MM.1S (cell line): ENCODE results near the gene AIRE.

Experiments used
- DNase-seq: peaks from one replicate; pipeline ENCODE4 v3.0.0-alpha.2; 2015
- H2AFZ ChIP-seq: fragments of 300-600 bp; sonication (generic); 2 replicates; pipeline ENCODE4 v1.6.0; 2016; ENCODE audit warnings: antibody characterized with exemption, low read length
- H3F3A ChIP-seq: fragments of 300-600 bp; sonication (generic); 2 replicates; pipeline ENCODE4 v1.6.1; 2016; ENCODE audit warnings: mild to moderate bottlenecking, antibody characterized with exemption, low read length, moderate library complexity, mixed read lengths; ENCODE audit not compliant: insufficient read depth
- H3K27ac ChIP-seq: fragments of 300-600 bp; sonication (generic); 2 replicates; pipeline ENCODE4 v1.5.1; 2016; ENCODE audit warnings: mild to moderate bottlenecking, low read length
- H3K27me3 ChIP-seq: fragments of 300-600 bp; sonication (generic); replicated peaks from 2 replicates; pipeline ENCODE4 v1.6.0; 2016; ENCODE audit warnings: low read length; ENCODE audit not compliant: insufficient read depth
- H3K36me3 ChIP-seq: fragments of 300-600 bp; sonication (generic); replicated peaks from 2 replicates; pipeline ENCODE4 v1.6.1; 2016; ENCODE audit warnings: mild to moderate bottlenecking, low read length, mixed read lengths; ENCODE audit not compliant: insufficient read depth
- H3K4me1 ChIP-seq: fragments of 300-600 bp; sonication (generic); 2 replicates; pipeline ENCODE4 v1.6.1; 2016; ENCODE audit warnings: low read length, mixed read lengths
- H3K4me2 ChIP-seq: fragments of 300-600 bp; sonication (generic); 2 replicates; pipeline ENCODE4 v1.6.0; 2016; ENCODE audit warnings: low read depth, low read length
- H3K4me3 ChIP-seq: fragments of 300-600 bp; sonication (generic); 2 replicates; pipeline ENCODE4 v1.5.1; 2016; ENCODE audit warnings: low read length, mixed read lengths
- H3K79me2 ChIP-seq: fragments of 300-600 bp; sonication (generic); 2 replicates; pipeline ENCODE4 v1.6.1; 2016; ENCODE audit warnings: mixed run types, low read length, mixed read lengths
- H3K9ac ChIP-seq: fragments of 300-600 bp; sonication (generic); 2 replicates; pipeline ENCODE4 v1.6.1; 2016; ENCODE audit warnings: low read length, mixed read lengths
- H3K9me2 ChIP-seq: fragments of 300-600 bp; sonication (generic); replicated peaks from 2 replicates; pipeline ENCODE4 v1.6.1; 2016; ENCODE audit warnings: mild to moderate bottlenecking, low read length, mixed read lengths; ENCODE audit not compliant: insufficient read depth
- H3K9me3 ChIP-seq: fragments of 300-600 bp; sonication (generic); replicated peaks from 2 replicates; pipeline ENCODE4 v1.6.1; 2016; ENCODE audit warnings: mild to moderate bottlenecking, low read length, mixed read lengths; ENCODE audit not compliant: insufficient read depth
- H4K20me1 ChIP-seq: fragments of 300-600 bp; sonication (generic); 2 replicates; pipeline ENCODE4 v1.6.1; 2016; ENCODE audit warnings: mild to moderate bottlenecking, low read length, moderate library complexity, mixed read lengths; ENCODE audit not compliant: insufficient read depth
- EZH2 ChIP-seq: fragments of 300-600 bp; sonication (generic); optimal IDR thresholded peaks from 2 replicates; pipeline ENCODE3; 2017; ENCODE audit warnings: low read depth, mild to moderate bottlenecking, antibody characterized with exemption, low read length, mixed read lengths
- EZH2phosphoT487 ChIP-seq: fragments of 300-600 bp; sonication (generic); IDR thresholded peaks from 2 replicates; pipeline ENCODE4 v1.6.1; 2018; ENCODE audit warnings: antibody characterized with exemption, low read length
- TF ChIP-seq, protein P1 (sequence below): fragments of 300-600 bp; sonication (generic); IDR thresholded peaks from 2 replicates; pipeline ENCODE4 v1.5.1; 2016; ENCODE audit warnings: antibody characterized with exemption, low read length, mixed read lengths

The AIRE gene

GRCh38 chr21:44335266-44336059 is 49.8 kb downstream of the AIRE start:
- peaks cover 9% of the 10 kb centered on the region for H3K4me1 ChIP-seq
- H3K9ac ChIP-seq: no peak overlapping the region
- H4K20me1 ChIP-seq: no peaks in the 10 kb centered on the region
- H3K4me2 ChIP-seq: no peak overlapping the region
- H3K4me3 ChIP-seq: no peak overlapping the region
- peaks cover 21% of the 10 kb centered on the region for H3F3A ChIP-seq
- H2AFZ ChIP-seq: no peak overlapping the region
- no peak overlapping the region for H3K27ac ChIP-seq
- no peaks in the 10 kb centered on the region for H3K79me2 ChIP-seq
- TF ChIP-seq EZH2: no peak
- no peak for TF ChIP-seq EZH2phosphoT487
- TF ChIP-seq, protein P1, sequence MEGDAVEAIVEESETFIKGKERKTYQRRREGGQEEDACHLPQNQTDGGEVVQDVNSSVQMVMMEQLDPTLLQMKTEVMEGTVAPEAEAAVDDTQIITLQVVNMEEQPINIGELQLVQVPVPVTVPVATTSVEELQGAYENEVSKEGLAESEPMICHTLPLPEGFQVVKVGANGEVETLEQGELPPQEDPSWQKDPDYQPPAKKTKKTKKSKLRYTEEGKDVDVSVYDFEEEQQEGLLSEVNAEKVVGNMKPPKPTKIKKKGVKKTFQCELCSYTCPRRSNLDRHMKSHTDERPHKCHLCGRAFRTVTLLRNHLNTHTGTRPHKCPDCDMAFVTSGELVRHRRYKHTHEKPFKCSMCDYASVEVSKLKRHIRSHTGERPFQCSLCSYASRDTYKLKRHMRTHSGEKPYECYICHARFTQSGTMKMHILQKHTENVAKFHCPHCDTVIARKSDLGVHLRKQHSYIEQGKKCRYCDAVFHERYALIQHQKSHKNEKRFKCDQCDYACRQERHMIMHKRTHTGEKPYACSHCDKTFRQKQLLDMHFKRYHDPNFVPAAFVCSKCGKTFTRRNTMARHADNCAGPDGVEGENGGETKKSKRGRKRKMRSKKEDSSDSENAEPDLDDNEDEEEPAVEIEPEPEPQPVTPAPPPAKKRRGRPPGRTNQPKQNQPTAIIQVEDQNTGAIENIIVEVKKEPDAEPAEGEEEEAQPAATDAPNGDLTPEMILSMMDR: no peak
- no peaks in the 10 kb centered on the region for H3K9me3 ChIP-seq
- no peaks in the 10 kb centered on the region for H3K9me2 ChIP-seq
- H3K27me3 ChIP-seq: peaks cover under 1% of the 10 kb centered on the region; the same call in 1 of the 2 replicates
- no peak for DNase-seq
- H3K36me3 ChIP-seq: no peaks in the 10 kb centered on the region

DNA sequence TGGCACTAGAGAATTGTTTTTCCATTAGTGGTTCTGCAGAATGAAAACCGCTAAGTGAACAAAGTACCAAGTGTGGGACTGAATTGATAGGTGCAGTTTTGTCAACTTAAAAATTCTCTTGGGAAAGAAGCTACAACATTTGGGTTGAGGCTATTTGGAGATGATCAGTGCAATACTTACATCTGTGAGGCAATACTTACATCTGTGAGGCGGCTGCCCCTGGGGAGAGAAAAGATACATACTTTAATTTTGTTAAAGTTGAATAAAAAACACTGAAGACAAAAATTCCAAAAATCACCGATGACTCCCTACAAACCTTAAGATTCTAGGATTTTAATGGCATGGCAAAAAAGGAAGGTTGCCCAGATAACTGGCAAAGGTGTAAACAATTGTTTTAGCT is 51.8 kb downstream of the AIRE start:
- H3K36me3 ChIP-seq: no peaks in the 10 kb centered on the region
- no peak for TF ChIP-seq EZH2phosphoT487
- TF ChIP-seq, protein P1: no peak
- no peak for TF ChIP-seq EZH2
- H3K9me3 ChIP-seq: no peaks in the 10 kb centered on the region
- peaks cover 15% of the 10 kb centered on the region for H3K27me3 ChIP-seq
- H3K9me2 ChIP-seq: no peaks in the 10 kb centered on the region
- no peak for DNase-seq
- H4K20me1 ChIP-seq: no peaks in the 10 kb centered on the region
- H3K4me3 ChIP-seq: no peak overlapping the region
- no peak overlapping the region for H3K9ac ChIP-seq
- H2AFZ ChIP-seq: no peak overlapping the region
- H3K4me1 ChIP-seq: peaks cover 9% of the 10 kb centered on the region
- H3K4me2 ChIP-seq: no peak overlapping the region
- no peaks in the 10 kb centered on the region for H3K79me2 ChIP-seq
- peaks cover 21% of the 10 kb centered on the region for H3F3A ChIP-seq
- H3K27ac ChIP-seq: no peak overlapping the region

GRCh38 chr21:44337941-44338895 is 52.5 kb downstream of the AIRE start:
- peaks cover 21% of the 10 kb centered on the region for H3F3A ChIP-seq
- H3K9me3 ChIP-seq: no peaks in the 10 kb centered on the region
- no peaks in the 10 kb centered on the region for H4K20me1 ChIP-seq
- peaks cover 9% of the 10 kb centered on the region for H3K4me1 ChIP-seq
- peaks cover 23% of the 10 kb centered on the region for H3K27me3 ChIP-seq
- TF ChIP-seq, protein P1: peak; percentile 16; the same call in 1 of the 2 replicates
- no peak for TF ChIP-seq EZH2phosphoT487
- H3K4me3 ChIP-seq: peak overlapping the region; percentile 50
- H3K9me2 ChIP-seq: no peaks in the 10 kb centered on the region
- no peaks in the 10 kb centered on the region for H3K79me2 ChIP-seq
- H2AFZ ChIP-seq: no peak overlapping the region; the same call in 1 of the 2 replicates
- no peak overlapping the region for H3K9ac ChIP-seq
- H3K27ac ChIP-seq: no peak overlapping the region
- no peaks in the 10 kb centered on the region for H3K36me3 ChIP-seq
- peak overlapping the region; percentile 65 for H3K4me2 ChIP-seq
- DNase-seq: peak; percentile 33
